ENCODE results near the gene PSMD14.

PSMD14 gene

GRCh38 chr2:161418715-161419637 lies 110.8 kb downstream of the PSMD14 start:
- DNase-seq (ENCODE audit: low read depth in 3 of 3): no peak

- DNase-seq (ENCODE audit: low read depth in 3 of 3): no peak
Measured at GRCh38 chr2:161419638-161420190, 111.5 kb downstream of the PSMD14 start.

DNA sequence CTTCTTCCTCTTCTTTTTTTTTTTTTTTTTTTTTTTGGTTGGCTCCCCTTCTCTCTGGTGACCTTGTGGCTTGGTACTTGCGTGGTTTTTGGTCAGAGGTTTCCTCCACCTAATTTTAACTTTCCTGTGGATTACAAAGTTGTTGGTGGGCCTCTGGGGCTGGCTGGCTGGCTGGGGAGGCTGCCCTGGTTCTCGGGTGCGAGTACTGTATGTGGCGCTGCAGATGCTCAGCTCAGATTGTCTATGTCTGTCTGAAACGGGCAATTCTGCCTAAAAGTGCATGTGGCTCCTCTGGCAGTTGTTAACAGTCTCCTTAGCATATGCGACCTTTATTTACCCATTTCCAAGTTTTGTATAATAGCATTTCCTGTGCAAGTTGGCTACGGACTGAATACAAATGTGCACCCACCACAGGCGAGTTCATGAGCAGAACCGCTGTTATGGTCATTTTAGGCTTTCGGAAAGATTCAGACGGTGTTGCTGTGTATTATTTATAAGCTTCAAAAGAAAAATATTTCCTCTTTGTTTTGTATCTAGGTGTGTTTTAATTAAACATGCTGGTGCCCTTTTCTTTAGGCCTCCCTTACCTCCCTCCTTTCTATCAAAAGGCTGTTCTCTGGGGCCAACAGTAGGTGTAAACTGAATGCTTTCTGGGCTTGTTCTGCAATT lies 112.3 kb downstream of the PSMD14 start:
- no peak for DNase-seq (ENCODE audit: low read depth in 3 of 3)

DNA sequence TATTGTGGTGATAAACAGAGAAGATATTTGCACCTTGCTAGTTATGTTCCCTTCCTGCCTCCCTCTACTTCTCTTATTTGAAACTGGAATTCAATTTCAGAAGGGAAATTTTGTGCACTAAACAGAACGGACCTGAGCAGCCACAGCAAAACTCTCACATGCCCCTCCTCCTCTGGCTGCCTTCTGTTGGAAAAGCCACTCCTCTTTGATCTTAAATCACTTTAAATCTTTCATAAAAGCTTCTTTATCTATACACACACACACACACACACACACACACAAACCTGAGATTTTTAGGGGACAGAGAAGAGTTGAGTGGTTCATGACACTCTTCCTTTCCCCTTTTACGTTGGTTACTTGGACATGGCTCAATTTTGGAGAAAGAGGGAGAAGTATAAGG lies 113.5 kb downstream of the PSMD14 start:
- DNase-seq (ENCODE audit: low read depth in 3 of 3): no peak

DNA sequence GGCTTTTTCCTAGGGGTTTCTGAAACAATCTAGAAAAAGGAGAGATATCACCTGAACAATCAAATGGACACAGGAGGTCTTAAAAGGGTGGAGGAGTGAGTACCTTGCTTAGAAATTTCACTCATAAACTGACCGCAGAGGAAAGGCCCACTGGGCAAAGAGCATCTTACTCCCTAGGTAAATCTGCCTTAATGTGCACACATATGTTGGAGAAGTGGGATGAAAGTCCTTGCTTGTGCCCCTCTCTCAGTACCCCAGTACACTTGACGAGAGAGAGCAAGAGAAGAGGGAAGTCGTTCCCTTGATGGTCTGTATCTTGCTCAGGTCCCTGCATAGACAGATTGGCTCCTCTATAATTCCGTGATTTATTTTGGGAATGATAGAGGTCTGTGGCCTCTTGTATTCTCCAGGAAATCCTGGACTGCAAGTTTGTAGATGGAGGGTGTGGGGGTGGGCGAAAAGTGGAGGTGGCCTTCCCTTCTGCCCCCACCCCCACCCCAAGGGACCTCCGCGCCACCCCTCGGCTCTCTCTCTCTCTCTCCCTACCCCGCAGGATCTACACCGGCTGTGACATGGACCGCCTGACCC lies 114.7 kb downstream of the PSMD14 start:
- DNase-seq (ENCODE audit: low read depth in 3 of 3): no peak

- no peak for DNase-seq (ENCODE audit: low read depth in 3 of 3)
Measured at GRCh38 chr2:161423421-161424393, 115.5 kb downstream of the PSMD14 start.

DNA sequence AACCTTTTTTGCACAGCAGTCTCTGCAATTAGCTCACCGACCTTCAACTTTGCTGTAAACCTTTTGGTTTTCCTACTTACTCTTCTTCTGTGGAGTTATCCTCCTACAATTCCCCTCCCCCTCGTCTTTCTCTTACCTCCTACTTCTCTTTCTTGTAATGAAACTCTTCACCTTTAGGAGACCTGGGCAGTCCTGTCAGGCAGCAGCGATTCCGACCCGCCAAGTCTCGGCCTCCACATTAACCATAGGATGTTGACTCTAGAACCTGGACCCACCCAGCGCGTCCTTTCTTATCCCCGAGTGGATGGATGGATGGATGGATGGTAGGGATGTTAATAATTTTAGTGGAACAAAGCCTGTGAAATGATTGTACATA lies 116.2 kb downstream of the PSMD14 start:
- no peak for DNase-seq (ENCODE audit: low read depth in 3 of 3)

DNA sequence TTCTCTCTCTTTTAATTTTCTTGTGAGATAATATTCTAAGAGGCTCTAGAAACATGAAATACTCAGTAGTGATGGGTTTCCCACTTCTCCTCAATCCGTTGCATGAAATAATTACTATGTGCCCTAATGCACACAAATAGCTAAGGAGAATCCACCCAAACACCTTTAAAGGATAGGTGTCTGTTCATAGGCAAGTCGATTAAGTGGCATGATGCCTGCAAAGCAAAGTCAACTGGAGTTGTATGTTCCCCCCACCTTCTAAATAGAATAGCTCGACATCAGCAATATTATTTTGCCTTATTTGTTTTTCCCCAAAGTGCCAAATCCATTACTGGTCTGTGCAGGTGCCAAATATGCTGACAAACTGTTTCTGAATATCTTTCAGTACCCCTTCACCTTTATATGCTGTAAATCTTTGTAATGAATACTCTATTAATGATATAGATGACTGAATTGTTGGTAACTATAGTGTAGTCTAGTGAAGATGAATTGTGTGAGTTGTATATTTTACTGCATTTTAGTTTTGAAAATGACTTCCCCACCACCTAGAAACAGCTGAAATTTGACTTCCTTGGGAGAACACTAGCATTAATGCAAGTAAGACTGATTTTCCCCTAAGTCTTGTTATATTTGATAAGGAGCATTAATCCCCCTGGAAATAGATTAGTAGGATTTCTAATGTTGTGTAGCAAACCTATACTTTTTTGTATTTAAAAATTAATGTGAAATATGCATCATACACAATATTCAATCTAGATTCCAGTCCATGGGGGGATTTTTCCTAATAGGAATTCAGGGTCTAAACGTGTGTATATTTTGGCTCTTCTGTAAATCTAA lies 116.9 kb downstream of the PSMD14 start:
- no peak for DNase-seq (ENCODE audit: low read depth in 3 of 3)

DNA sequence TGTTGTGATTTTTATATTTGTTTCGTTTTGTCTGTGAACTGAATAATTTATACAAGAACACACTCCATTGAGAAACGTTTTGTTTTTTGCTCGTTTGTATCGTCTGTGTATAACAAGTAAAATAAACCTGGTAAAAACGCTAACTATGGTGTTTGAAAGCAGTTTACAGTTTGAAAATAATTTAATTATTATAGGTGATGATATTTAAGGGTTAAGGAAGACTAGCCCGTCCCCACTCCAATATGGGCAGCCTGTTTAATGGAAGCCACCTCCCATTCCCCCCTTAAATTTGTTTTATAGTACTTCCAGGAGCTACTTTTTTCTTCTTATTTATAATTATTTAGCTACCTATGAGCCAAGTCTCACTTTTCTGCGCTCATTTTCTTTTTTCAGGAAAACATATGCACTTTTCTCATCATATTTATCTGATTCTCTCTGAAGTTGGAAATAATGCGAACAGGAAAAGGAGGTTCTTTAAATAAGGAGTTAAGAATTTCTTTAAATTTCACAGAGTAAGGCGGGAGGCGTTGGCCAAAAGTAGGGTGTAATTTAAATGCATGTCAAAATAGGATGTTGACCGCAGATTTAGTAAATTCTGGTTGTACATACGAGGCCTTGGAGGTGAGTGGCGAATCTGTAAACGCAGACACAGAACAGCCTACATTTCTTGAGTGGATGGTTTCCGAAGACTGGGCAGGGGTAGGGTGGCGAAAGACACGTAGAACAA lies 117.7 kb downstream of the PSMD14 start:
- DNase-seq (ENCODE audit: low read depth in 3 of 3): no peak

DNA sequence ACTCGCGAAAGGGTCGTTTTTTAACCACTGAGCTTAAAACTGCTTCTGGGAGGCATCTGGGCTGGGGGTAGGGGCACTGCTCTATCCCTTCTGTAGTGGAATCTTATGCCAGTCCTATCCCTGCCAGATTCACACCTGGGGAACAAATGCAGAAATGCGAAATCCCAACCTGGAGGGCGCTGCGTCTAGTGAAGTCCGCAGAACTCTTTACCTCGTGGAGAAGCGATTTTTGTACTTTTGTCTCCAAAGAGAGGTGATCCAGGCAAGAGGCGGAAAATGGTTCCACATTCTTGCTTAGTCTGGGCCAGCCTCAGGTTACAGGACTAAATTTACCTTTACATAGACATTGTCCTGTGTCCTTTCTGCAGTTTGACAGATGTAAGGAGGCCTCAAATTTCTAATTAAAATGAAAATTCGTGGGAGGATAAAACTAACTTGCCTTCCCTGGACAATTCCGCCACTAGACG lies 118.3 kb downstream of the PSMD14 start:
- DNase-seq (ENCODE audit: low read depth in 3 of 3): no peak

DNA sequence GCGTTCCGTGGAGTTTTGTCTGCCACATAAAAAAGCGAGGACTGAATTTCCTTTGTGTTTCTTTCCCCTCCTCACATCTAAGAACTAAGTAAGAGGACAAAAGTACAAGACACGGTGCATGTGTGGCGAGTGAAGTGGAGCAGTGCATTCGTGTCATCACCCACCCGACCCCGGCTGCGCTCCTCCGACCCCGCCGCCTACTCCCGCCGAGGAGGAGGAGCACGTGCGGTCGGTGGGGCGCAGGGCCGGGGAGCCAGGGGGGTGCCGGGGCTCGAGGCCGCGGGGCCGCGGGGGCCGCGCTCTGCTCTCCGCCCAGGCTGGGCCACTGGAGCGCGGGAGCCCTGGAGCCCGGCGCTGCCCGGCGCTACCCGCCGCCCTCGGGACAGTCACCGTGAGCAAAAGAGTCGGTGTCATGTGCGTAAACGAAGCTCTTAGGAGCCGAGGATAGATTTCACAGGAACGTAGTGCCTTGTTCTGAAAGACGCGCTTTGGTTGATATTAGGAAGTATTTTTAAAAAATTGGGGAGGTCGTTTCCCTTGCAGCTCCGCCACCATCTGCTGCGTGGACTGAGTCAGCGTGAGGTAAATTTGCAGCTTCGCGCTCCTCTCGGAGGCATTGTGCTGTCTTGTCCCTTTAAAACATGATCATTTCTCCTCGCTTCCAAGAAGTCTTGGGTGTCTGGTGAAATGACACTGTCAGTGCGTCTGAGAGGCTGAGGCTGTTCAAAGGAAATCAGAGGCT lies 118.9 kb downstream of the PSMD14 start:
- DNase-seq (ENCODE audit: low read depth in 3 of 3): no peak

GRCh38 chr2:161427664-161428587 lies 119.7 kb downstream of the PSMD14 start:
- DNase-seq (ENCODE audit: low read depth in 3 of 3): no peak

- no peak for DNase-seq (ENCODE audit: low read depth in 3 of 3)
Measured at GRCh38 chr2:161430386-161430785, 122.2 kb downstream of the PSMD14 start.

- no peak for DNase-seq (ENCODE audit: low read depth in 3 of 3)
Measured at GRCh38 chr2:161432107-161432506, 123.9 kb downstream of the PSMD14 start.

DNA sequence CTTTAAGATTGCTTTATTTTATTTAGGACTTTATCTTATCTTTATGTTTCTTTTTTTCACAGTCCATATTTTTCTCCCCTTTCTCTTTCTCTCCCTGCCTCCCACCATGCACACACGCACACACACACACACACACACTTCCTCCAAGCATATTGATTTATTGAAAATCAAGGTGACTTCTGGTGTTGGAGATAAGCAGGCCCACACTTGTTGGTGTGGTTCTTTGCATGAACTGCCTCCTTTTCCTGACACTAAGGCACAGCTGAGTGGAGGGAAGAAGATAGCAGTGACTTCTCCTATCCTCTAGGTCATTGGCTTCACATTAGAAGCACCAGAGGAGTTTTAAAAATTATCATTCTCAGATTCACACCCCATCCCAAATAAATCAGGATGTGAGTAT lies 125.9 kb downstream of the PSMD14 start:
- DNase-seq (ENCODE audit: low read depth in 3 of 3): no peak

GRCh38 chr2:161436411-161436810 lies 128.2 kb downstream of the PSMD14 start:
- no peak for DNase-seq (ENCODE audit: low read depth in 3 of 3)

- no peak for DNase-seq (ENCODE audit: low read depth in 3 of 3)
Measured at GRCh38 chr2:161438598-161438997, 130.4 kb downstream of the PSMD14 start.

DNA sequence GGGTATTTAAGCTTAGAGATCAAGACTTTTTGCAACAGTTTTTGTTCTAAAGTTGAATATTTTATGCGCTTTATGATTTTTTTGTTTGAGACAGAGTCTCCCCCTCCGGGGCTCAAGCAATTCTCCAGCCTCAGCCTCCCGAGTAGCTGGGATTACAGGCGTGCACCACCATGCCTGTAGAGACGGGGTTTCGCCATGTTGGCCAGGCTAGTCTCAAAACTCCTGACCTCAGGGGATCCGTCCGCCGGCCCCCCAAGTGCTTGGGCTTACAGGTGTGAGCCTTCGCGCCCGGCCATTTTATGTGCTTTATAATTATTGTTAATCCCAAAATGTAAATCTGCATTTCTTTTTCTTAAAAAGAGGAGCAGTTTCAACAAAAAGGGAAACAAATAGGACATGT lies 136.9 kb downstream of the PSMD14 start:
- DNase-seq (ENCODE audit: low read depth in 3 of 3): no peak

All from stimulated activated CD4-positive, alpha-beta T cell treated with anti-CD3 and anti-CD28 coated beads, TNF-alpha, amount 100 ng/mL, for 48 hours (primary cell).